SH-SY5Y (cell line): ENCODE data around the gene IRF4.

Experiments used
- GATA2 ChIP-seq: IDR thresholded peaks from 2 replicates; pipeline ENCODE4 v1.6.1; 2011; ENCODE audit warnings: mild to moderate bottlenecking, low read depth, low read length
- GATA3 ChIP-seq: IDR thresholded peaks from 2 replicates; pipeline ENCODE4 v1.6.1; 2011; ENCODE audit warnings: low read depth, mild to moderate bottlenecking, low read length, moderate library complexity

IRF4 gene

GRCh38 chr6:379410-380181 lies 12.0 kb upstream of the IRF4 start:
- TF ChIP-seq GATA2, result no peak
- no peak for TF ChIP-seq GATA3

GRCh38 chr6:380234-381218 lies 11.0 kb upstream of the IRF4 start:
- TF ChIP-seq GATA3 (no peak), GATA2 (no peak)

- TF ChIP-seq GATA2, result no peak
- no peak for TF ChIP-seq GATA3
Measured at GRCh38 chr6:381742-382461, 9.7 kb upstream of the IRF4 start.

- TF ChIP-seq GATA3 (no peak), GATA2 (no peak)
Measured at GRCh38 chr6:382883-383810, 8.4 kb upstream of the IRF4 start.

GRCh38 chr6:383856-384255 lies 7.7 kb upstream of the IRF4 start:
- TF ChIP-seq GATA2 (no peak), GATA3 (no peak)

GRCh38 chr6:384898-385297 lies 6.7 kb upstream of the IRF4 start:
- no peak for TF ChIP-seq GATA2
- TF ChIP-seq GATA3, result no peak

- TF ChIP-seq GATA3 (no peak), GATA2 (no peak)
Measured at GRCh38 chr6:385614-386013, 5.9 kb upstream of the IRF4 start.

- TF ChIP-seq GATA2 (no peak), GATA3 (no peak)
Measured at GRCh38 chr6:386688-387266, 4.8 kb upstream of the IRF4 start.

- TF ChIP-seq GATA3 (no peak), GATA2 (no peak)
Measured at GRCh38 chr6:387293-387741, 4.2 kb upstream of the IRF4 start.

- TF ChIP-seq GATA3 (no peak), GATA2 (no peak)
Measured at GRCh38 chr6:388202-388903, 3.2 kb upstream of the IRF4 start.

GRCh38 chr6:389143-389542 lies 2.4 kb upstream of the IRF4 start:
- no peak for TF ChIP-seq GATA3
- TF ChIP-seq GATA2, result no peak

- TF ChIP-seq GATA2, result no peak
- no peak for TF ChIP-seq GATA3
Measured at GRCh38 chr6:389622-390021, 1.9 kb upstream of the IRF4 start.
